Measurements from ENCODE around the gene FAAP20.

Gene FAAP20

DNA sequence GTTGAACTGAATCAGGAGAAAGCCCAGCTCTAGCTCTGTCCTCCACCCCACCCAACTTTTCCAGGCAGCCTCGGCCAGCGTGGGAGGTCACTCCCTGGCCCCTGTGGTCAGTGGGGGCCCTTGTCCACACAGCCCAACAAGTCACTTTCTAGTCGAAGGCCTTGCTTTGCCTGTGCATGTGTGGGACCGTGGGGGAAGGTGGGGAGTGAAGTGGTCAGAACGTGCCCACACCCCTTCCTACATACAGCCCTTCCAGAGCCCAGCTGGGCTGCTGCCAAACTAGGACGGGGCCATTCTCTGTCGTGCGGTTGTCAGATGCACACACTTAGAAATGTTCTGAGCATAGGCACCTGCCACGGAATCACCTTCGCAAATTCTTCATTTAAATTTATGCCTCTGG is 18.0 kb downstream of the FAAP20 start:
- no peak for FAIRE-seq

DNA sequence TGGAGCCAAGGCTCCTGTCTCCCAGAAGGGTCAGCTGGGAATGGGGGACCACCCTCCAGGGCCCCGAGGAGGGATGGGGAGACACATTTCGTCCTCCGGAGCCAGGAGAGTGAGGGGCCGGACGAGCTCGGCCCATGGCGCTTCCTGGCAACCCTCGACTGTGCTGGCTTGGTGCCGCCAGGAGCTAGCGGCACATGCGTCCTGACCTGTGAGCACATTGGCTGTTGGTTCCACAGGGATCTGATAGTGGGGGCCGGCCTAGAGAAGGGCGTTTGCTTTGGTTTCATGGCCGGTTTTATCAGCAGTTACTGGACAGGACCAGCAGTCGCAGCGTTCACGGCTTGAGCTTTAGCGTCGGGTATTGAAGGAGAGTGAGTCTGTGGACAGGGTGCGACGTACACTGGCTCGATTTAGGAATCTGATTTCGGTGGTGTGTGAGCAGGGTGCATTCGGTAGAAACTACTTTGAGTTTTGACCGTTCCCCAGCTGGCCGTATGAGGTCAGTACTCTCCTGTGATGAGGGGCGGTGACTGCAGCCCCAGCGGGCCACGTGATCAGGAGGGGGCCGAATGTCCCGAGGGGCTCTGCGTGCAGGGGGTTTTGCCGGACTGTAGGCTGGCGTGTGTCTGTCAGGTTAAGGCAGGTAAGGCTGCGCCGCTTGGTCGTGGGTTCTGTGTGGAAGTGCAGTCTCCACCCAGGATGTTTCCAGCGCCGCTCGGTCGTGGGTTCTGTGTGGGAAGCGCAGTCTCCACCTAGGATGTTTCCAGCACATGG is 18.7 kb downstream of the FAAP20 start:
- no peak for FAIRE-seq

GRCh38 chr1:2175055-2175414 is 19.5 kb downstream of the FAAP20 start:
- no peak for FAIRE-seq

GRCh38 chr1:2174348-2175054 is 20.1 kb downstream of the FAAP20 start:
- FAIRE-seq, result no peak

GRCh38 chr1:2173546-2174347 is 20.8 kb downstream of the FAAP20 start:
- FAIRE-seq, result no peak

- FAIRE-seq, result no peak
Observed at GRCh38 chr1:2172551-2173146, 21.9 kb downstream of the FAAP20 start.

GRCh38 chr1:2172012-2172411 is 22.6 kb downstream of the FAAP20 start:
- FAIRE-seq, result no peak

- FAIRE-seq, result no peak
Observed at GRCh38 chr1:2170211-2170610, 24.4 kb downstream of the FAAP20 start.

GRCh38 chr1:2169200-2169836 is 25.3 kb downstream of the FAAP20 start:
- FAIRE-seq, result no peak

GRCh38 chr1:2168535-2168934 is 26.0 kb downstream of the FAAP20 start:
- FAIRE-seq, result no peak

DNA sequence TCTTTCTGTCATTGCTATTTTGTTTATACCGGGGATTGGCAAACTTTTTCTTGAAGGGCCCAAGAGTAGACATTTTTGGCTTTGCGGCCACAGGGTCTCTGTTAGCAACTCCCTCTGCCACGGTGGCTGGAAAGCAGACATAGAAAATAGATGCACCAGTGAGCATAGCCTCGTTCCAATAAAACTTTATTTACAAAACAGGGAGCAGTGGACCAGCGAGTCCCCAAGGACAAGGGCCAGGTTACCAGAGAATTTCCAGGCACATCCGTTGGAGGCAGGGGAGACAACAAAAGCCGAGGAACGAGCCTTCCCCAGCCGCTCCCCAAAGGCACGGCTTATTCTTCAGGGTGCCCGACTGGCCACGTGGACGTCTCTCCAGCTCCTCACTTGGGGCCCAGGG is 26.5 kb downstream of the FAAP20 start:
- FAIRE-seq, result no peak

DNA sequence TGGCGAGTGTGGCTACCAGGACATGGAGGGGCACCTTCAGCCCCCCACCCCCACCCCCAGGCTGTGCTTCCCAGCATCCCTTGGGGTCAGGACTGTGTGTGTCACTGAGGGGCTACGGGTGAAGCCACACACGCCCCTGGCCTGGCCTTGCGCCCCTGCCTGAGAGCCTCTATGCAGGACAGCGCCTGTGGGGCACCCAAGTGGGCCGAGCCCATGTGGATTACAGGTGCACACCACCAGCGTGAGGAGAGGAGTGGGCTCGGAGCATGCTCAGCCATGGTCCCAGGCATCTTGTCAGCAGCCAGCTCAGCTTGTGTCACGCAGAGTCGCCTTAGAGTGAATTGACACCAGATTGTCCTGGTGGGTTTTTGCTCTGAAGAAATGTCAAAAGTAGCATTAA is 27.9 kb downstream of the FAAP20 start:
- no peak for FAIRE-seq

DNA sequence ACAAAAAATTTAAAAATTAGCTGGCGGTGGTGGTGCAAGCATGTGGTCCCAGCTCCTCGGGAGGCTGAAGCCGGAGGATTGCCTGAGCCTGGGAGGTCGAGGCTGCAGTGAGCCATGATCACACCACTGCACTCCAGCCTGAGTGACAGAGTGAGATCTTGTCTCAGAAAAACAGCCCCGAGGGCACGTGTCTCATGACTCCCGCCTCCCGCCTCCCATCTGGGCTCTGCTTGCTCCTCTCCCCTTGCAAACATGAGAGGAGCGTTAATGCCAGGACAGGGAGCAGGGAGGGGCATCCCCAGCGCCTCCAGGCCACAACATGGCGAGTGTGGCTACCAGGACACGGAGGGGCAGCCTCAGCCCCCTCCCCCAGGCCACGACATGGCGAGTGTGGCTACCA is 28.3 kb downstream of the FAAP20 start:
- FAIRE-seq, result no peak

- FAIRE-seq, result no peak
Observed at GRCh38 chr1:2165646-2166045, 28.9 kb downstream of the FAAP20 start.

GRCh38 chr1:2163205-2163604 is 31.4 kb downstream of the FAAP20 start:
- FAIRE-seq, result no peak

- no peak for FAIRE-seq
Observed at GRCh38 chr1:2160451-2161300, 33.9 kb downstream of the FAAP20 start.

DNA sequence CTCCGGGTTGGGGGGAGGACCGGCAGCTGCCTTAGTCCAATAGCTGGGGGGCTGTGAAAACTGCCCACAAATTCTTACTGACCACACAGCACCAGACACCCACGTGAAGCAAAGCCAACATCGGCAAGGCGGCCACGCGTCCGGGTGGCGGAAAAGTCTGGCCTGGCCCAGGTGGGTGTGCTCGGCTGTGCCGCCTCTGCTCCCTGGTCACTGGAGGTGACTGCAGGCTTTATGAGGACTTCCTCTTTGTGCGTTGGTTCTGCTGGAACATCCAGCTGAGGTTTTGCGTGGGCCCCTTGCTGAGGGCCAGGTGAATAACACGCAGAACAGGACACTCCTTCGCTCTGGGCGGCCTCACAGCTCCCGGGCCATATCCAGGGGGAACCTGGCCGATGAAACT is 35.4 kb downstream of the FAAP20 start:
- FAIRE-seq, result no peak

DNA sequence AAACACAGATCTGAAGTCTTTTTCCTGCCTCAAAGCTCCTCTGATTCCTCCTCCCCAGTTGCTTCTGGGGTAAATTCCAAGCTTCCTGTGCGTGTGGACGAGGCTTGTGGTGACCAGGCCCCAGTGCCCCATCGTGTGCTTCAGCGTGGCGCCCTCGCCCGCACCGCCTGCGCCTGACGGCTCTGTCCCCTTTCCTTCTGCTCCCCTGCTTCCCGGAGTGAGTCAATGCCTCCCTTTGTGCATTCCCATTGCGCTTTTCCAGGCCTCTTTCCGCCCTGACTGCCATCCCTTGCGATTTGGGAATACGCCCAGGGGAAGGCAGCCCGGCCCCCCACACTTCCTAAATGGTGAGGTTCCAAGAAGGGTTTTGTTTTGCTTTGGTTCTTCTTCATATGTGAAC is 36.3 kb downstream of the FAAP20 start:
- no peak for FAIRE-seq

- no peak for FAIRE-seq
Observed at GRCh38 chr1:2157856-2158255, 36.7 kb downstream of the FAAP20 start.

DNA sequence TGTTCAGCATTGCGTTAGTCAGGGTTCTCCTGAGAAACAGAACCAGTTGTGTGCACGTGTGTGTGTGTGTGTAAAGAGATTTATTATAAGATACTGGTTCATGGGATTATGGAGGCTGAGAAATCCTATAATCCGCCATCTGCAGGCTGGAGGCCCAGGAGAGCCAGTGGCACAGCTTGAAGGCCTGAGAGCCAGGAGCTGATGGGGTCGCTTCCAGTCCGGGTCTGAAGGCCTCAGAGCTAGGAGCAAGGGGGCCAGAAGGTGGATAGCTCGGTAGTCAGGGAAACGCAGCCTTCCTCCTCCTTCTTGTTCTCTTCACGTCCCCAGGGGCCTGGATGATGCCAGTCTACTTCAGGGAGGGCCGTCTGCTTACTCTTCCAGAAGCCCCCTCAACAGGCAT is 37.7 kb downstream of the FAAP20 start:
- no peak for FAIRE-seq

DNA sequence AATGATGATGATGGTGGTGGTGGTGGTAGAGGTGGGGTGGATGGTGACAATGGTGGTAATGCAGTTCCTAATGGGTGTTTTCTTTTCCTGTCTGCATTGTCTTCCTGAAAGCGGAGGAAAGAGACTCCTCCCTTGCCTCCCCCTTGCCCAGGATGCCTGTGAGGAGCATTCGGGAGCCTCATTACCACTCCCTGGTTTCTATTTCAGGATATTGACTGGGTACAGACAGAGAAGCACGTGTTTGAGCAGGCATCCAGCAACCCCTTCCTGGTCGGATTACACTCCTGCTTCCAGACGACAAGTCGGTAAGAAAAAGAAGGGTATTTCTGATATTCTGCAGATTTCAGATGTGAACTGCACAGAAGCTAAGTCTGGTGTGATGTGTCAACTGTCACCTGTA is 38.8 kb downstream of the FAAP20 start:
- no peak for FAIRE-seq

- FAIRE-seq, result no peak
Observed at GRCh38 chr1:2155147-2155598, 39.4 kb downstream of the FAAP20 start.
